A673 (cell line): Measurements from ENCODE around the gene TEX48.

Experiments
- EZH2 ChIP-seq: fragments of 200-600 bp; sonication (generic); IDR thresholded peaks from 2 replicates; pipeline ENCODE4 v1.6.1; 2017; ENCODE audit warnings: borderline replicate concordance, low read depth, mild to moderate bottlenecking, mixed read lengths, antibody characterized with exemption, low read length; ENCODE audit not compliant: poor library complexity, severe bottlenecking
- TF ChIP-seq, protein P1 (sequence below): fragments of 300-800, 200-600 bp; sonication (generic); conservative IDR thresholded peaks from 2 replicates; pipeline ENCODE4 v1.5.1; 2017; ENCODE audit warnings: low read depth, mild to moderate bottlenecking, antibody characterized with exemption, low read length, moderate library complexity, mixed read lengths

DNA sequence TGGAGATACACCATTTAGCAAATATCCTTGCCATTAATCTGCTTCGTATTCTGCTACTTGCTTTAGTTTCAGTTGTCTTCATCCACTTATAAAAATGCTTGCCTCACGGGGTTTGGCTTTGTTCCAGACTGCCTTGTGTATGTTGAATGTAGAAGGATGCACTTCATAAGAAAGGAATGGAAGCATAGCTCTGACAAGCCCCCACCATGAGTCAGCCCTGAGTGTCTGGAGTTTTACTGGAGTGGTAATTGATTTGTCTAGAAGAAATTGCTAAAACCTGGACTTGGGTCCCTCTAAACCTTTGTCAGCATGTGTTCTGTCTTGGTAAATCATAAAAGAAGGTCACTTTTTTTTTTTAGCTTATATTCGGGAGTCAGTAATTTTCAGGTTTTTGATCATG is 4.6 kb downstream of the TEX48 start:
- TF ChIP-seq, protein P1, sequence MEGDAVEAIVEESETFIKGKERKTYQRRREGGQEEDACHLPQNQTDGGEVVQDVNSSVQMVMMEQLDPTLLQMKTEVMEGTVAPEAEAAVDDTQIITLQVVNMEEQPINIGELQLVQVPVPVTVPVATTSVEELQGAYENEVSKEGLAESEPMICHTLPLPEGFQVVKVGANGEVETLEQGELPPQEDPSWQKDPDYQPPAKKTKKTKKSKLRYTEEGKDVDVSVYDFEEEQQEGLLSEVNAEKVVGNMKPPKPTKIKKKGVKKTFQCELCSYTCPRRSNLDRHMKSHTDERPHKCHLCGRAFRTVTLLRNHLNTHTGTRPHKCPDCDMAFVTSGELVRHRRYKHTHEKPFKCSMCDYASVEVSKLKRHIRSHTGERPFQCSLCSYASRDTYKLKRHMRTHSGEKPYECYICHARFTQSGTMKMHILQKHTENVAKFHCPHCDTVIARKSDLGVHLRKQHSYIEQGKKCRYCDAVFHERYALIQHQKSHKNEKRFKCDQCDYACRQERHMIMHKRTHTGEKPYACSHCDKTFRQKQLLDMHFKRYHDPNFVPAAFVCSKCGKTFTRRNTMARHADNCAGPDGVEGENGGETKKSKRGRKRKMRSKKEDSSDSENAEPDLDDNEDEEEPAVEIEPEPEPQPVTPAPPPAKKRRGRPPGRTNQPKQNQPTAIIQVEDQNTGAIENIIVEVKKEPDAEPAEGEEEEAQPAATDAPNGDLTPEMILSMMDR, result no peak
- TF ChIP-seq EZH2, result no peak
